Loucy (cell line): Measurements from ENCODE around the gene DVL2.

ENCODE experiments used
- CTCF ChIP-seq: fragments of 200-600 bp; sonication (generic); conservative IDR thresholded peaks from 2 replicates; pipeline ENCODE4 v1.5.1; 2014; ENCODE audit warnings: mild to moderate bottlenecking, antibody characterized with exemption, low read length
- EZH2phosphoT487 ChIP-seq: fragments of 200-600 bp; IDR thresholded peaks from 2 replicates; pipeline ENCODE4 v1.6.1; 2018; ENCODE audit warnings: antibody characterized with exemption, mild to moderate bottlenecking, moderate library complexity, borderline replicate concordance

- TF ChIP-seq CTCF (no peak), EZH2phosphoT487 (no peak)
These were observed 12.0 kb downstream of the DVL2 start for GRCh38 chr17:7222093-7222971.
